Neural progenitor cell (in vitro differentiated cells): ENCODE results near the gene PTPRT. TPM values are rescaled to one million over a fixed set of nuclear protein-coding genes. Genes with fewer than 3 reads are reported as not detected.

Experiments used
- DNase-seq: peaks from one replicate; pipeline ENCODE4 v3.0.0-alpha.2; 2016; ENCODE audit warnings: low spot score
- H2AFZ ChIP-seq: fragments of 200-600 bp; sonication (generic); replicated peaks from 2 replicates; pipeline ENCODE4 v1.6.1; 2016; ENCODE audit warnings: antibody characterized with exemption
- H3F3A ChIP-seq: fragments of 200-600 bp; sonication (generic); 2 replicates; pipeline ENCODE4 v1.6.1; 2016; ENCODE audit warnings: antibody characterized with exemption, low read depth
- H3K27ac ChIP-seq: fragments of 200-600 bp; sonication (generic); 2 replicates; pipeline ENCODE4 v1.5.1; 2016; ENCODE audit warnings: mild to moderate bottlenecking
- H3K27me3 ChIP-seq: fragments of 200-600 bp; sonication (generic); 2 replicates; pipeline ENCODE4 v1.6.1; 2016; ENCODE audit warnings: mild to moderate bottlenecking, moderate library complexity
- H3K36me3 ChIP-seq: fragments of 200-600 bp; sonication (generic); 2 replicates; pipeline ENCODE4 v1.5.1; 2016
- H3K4me1 ChIP-seq: fragments of 200-600 bp; sonication (generic); 2 replicates; pipeline ENCODE4 v1.6.1; 2016; ENCODE audit warnings: mixed run types
- H3K4me2 ChIP-seq: fragments of 200-600 bp; sonication (generic); 2 replicates; pipeline ENCODE4 v1.6.1; 2016
- H3K4me3 ChIP-seq: fragments of 200-600 bp; sonication (generic); 2 replicates; pipeline ENCODE4 v1.5.1; 2016
- H3K79me2 ChIP-seq: fragments of 200-600 bp; sonication (generic); 2 replicates; pipeline ENCODE4 v1.6.1; 2016; ENCODE audit warnings: low read depth
- H3K9ac ChIP-seq: fragments of 200-600 bp; sonication (generic); 2 replicates; pipeline ENCODE4 v1.6.1; 2016
- H3K9me3 ChIP-seq: fragments of 200-600 bp; sonication (generic); 2 replicates; pipeline ENCODE4 v1.5.1; 2016; ENCODE audit warnings: low read depth
- H4K20me1 ChIP-seq: fragments of 200-600 bp; sonication (generic); 2 replicates; pipeline ENCODE4 v1.6.1; 2016; ENCODE audit warnings: low read depth
- H3K27ac Mint-ChIP-seq: 3 replicates; pipeline ENCODE4 v1.8.0; 2021; ENCODE audit warnings: mixed read lengths
- H3K27me3 Mint-ChIP-seq: 2 replicates; pipeline ENCODE4 v1.8.0; 2022; ENCODE audit warnings: low read depth, mild to moderate bottlenecking, inconsistent platforms, moderate library complexity, mixed read lengths; ENCODE audit not compliant: insufficient read depth
- H3K36me3 Mint-ChIP-seq: 3 replicates; pipeline ENCODE4 v1.8.0; 2021; ENCODE audit warnings: mixed read lengths
- H3K4me1 Mint-ChIP-seq: 3 replicates; pipeline ENCODE4 v1.8.0; 2021; ENCODE audit warnings: mixed read lengths
- H3K4me3 Mint-ChIP-seq: 3 replicates; pipeline ENCODE4 v1.8.0; 2021; ENCODE audit warnings: mild to moderate bottlenecking, moderate library complexity, mixed read lengths
- H3K9me3 Mint-ChIP-seq: 3 replicates; pipeline ENCODE4 v1.8.0; 2020; ENCODE audit warnings: mixed read lengths
- EZH2 ChIP-seq: fragments of 200-600 bp; sonication (generic); IDR thresholded peaks from 2 replicates; pipeline ENCODE4 v1.6.1; 2017; ENCODE audit warnings: antibody characterized with exemption, mild to moderate bottlenecking, moderate library complexity
- EZH2phosphoT487 ChIP-seq: fragments of 200-600 bp; sonication (generic); IDR thresholded peaks from 2 replicates; pipeline ENCODE4 v1.6.1; 2017; ENCODE audit warnings: antibody characterized with exemption
- total RNA-seq: library from RNA; depleted of rRNA; stranded (reverse); fragments of >200 nt; gene quantifications from 2 replicates; pipeline ENCODE4 v1.2.3, GENCODE V29; 2015; ENCODE audit warnings: low replicate concordance
- TF ChIP-seq, protein P1 (sequence below): fragments of 200-600 bp; sonication (generic); IDR thresholded peaks from 2 replicates; pipeline ENCODE4 v1.5.1; 2017; ENCODE audit warnings: antibody characterized with exemption, mild to moderate bottlenecking

The PTPRT gene
- total RNA-seq, 1 donor from 2014 or later: 1.1 TPM

DNA sequence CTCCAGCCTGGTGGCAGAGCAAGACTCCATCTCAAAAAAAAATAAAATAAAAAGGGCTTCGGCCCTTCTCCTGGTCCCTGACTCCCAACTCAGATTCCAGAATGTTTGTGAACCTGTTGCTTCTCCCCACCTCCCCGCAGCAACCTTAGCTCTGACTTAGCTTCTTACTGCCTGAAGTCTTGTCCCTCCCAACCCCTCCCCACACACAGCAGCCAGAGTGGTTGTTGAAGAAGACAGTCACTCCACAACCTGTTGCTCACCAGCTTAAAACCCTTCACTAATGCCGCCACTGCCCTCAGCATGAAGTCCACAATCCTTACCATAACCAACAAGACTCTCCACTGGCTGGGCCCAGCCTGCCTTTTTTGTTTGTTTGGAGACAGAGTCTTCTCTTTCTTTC lies 6.5 kb upstream of the PTPRT start:
- Histone ChIP-seq H3K4me2 (no peak overlapping the region), H3K79me2 (no peaks in the 10 kb centered on the region), H2AFZ (no peak overlapping the region), H4K20me1 (peaks cover 6% of the 10 kb centered on the region), H3K36me3 (no peaks in the 10 kb centered on the region), H3K9ac (no peak overlapping the region), H3K9me3 (no peaks in the 10 kb centered on the region), H3K27ac (no peak overlapping the region), H3K4me1 (no peaks in the 10 kb centered on the region), H3F3A (no peaks in the 10 kb centered on the region), H3K27me3 (peaks cover 20% of the 10 kb centered on the region), H3K4me3 (no peak overlapping the region)
- Mint-ChIP-seq H3K4me3 (no peak overlapping the region), H3K9me3 (no peaks in the 10 kb centered on the region), H3K27me3 (peaks cover 15% of the 10 kb centered on the region), H3K4me1 (no peaks in the 10 kb centered on the region), H3K27ac (no peak overlapping the region), H3K36me3 (no peaks in the 10 kb centered on the region)
- no peak for DNase-seq
- TF ChIP-seq, protein P1, sequence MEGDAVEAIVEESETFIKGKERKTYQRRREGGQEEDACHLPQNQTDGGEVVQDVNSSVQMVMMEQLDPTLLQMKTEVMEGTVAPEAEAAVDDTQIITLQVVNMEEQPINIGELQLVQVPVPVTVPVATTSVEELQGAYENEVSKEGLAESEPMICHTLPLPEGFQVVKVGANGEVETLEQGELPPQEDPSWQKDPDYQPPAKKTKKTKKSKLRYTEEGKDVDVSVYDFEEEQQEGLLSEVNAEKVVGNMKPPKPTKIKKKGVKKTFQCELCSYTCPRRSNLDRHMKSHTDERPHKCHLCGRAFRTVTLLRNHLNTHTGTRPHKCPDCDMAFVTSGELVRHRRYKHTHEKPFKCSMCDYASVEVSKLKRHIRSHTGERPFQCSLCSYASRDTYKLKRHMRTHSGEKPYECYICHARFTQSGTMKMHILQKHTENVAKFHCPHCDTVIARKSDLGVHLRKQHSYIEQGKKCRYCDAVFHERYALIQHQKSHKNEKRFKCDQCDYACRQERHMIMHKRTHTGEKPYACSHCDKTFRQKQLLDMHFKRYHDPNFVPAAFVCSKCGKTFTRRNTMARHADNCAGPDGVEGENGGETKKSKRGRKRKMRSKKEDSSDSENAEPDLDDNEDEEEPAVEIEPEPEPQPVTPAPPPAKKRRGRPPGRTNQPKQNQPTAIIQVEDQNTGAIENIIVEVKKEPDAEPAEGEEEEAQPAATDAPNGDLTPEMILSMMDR: no peak
- no peak for TF ChIP-seq EZH2
- no peak for TF ChIP-seq EZH2phosphoT487

DNA sequence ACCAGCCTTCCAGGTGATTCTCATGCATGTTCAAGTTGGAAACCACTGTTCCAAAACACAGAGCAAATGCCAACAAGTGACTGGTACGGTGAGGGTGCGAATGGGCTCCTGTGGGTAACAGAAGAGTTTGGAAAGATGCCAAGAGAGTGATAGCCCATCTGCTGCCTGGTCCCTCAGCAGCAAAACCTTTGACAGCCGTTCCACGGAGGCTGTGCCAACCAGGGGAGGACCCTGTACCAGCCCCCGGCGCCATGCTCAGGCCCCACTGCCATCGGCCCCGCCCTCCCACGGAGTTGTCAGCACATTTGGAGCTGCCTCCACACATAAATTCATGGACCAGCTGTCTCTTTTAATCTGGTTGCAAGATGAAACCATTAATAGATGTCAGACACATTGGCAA lies 4.4 kb upstream of the PTPRT start:
- Histone ChIP-seq H3K9ac (no peak overlapping the region), H3K27ac (no peak overlapping the region), H4K20me1 (peaks cover 14% of the 10 kb centered on the region), H3K4me1 (no peaks in the 10 kb centered on the region), H3K4me2 (no peak overlapping the region), H3K27me3 (peaks cover 39% of the 10 kb centered on the region), H2AFZ (no peak overlapping the region), H3K36me3 (no peaks in the 10 kb centered on the region), H3K4me3 (no peak overlapping the region), H3K79me2 (no peaks in the 10 kb centered on the region), H3F3A (no peaks in the 10 kb centered on the region), H3K9me3 (no peaks in the 10 kb centered on the region)
- no peaks in the 10 kb centered on the region for H3K9me3 Mint-ChIP-seq
- TF ChIP-seq EZH2: no peak
- no peak for TF ChIP-seq EZH2phosphoT487
- TF ChIP-seq, protein P1: no peak
- H3K27ac Mint-ChIP-seq: no peak overlapping the region
- peaks cover 26% of the 10 kb centered on the region for H3K27me3 Mint-ChIP-seq
- no peak for DNase-seq
- peaks cover 2% of the 10 kb centered on the region for H3K4me1 Mint-ChIP-seq
- H3K36me3 Mint-ChIP-seq: no peaks in the 10 kb centered on the region
- no peak overlapping the region for H3K4me3 Mint-ChIP-seq

DNA sequence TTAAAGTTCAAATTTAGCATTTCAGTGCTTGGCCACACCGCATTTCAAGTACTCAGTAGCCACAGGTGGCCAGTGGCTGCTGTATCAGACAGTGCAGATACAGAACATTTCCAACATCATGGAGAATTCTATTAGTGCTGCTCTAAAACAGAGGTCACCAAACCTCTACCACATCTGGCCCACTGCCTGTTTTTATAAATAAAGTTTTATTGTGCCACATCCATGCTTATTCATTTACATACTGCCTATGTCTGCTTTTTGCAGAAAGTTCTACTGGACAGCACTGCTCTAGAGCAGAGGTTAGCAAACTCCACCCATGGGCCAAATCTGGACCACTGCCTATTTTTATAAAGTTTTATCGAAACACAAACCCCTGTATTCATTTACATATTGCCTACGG lies 3.7 kb upstream of the PTPRT start:
- no peaks in the 10 kb centered on the region for H3K4me1 ChIP-seq
- Mint-ChIP-seq H3K4me3 (no peak overlapping the region), H3K36me3 (no peaks in the 10 kb centered on the region), H3K9me3 (no peaks in the 10 kb centered on the region), H3K27ac (no peak overlapping the region), H3K27me3 (peaks cover 31% of the 10 kb centered on the region), H3K4me1 (peaks cover 3% of the 10 kb centered on the region)
- no peaks in the 10 kb centered on the region for H3K79me2 ChIP-seq
- H2AFZ ChIP-seq: no peak overlapping the region
- no peak overlapping the region for H3K27ac ChIP-seq
- H3K4me2 ChIP-seq: no peak overlapping the region
- H3K4me3 ChIP-seq: no peak overlapping the region
- no peaks in the 10 kb centered on the region for H3K9me3 ChIP-seq
- no peaks in the 10 kb centered on the region for H3K36me3 ChIP-seq
- no peak overlapping the region for H3K9ac ChIP-seq
- H3K27me3 ChIP-seq: peaks cover 46% of the 10 kb centered on the region
- DNase-seq: no peak
- H4K20me1 ChIP-seq: peaks cover 14% of the 10 kb centered on the region
- no peaks in the 10 kb centered on the region for H3F3A ChIP-seq
- TF ChIP-seq EZH2phosphoT487 (no peak), EZH2 (no peak)
- TF ChIP-seq, protein P1: no peak
